Measurements from ENCODE around the gene SGMS1. TPM values are rescaled to one million over a fixed set of nuclear protein-coding genes. Genes with fewer than 3 reads are reported as not detected.

SGMS1 gene
- total RNA-seq, 2 experiments from 2014 or later: 24.8 to 25.2 TPM

DNA sequence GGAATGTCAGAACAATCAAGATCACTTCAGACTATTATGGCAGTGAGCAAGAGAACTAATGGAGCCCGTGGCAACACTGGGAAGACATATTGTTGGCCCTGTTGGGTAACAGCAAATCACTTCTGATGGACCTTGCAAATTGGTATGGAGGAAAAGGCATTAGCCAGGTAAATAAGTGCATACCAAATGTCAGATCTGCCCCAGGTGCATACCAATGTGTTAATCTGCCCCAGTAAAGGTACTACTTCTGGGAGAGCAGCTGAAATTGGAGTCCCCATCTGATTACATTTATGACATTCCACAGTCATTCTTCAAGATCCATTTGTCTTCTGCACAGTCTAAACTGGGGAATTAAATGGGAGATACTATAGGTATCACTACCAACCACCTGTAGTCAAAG lies 3.7 kb upstream of the SGMS1 start:
- POLR2A ChIA-PET: no interaction called here
- intact Hi-C loops (cut with DNase I, micrococcal nuclease): loop anchor here (10.0 kb wide), 5 partner anchors 203 to 1093 kb away; partner anchors contain the start of genes CSTF2T (in 1 of the 2), ERCC6 (in 1 of the 2) and WASHC2A (in 1 of the 2)
- H3K27ac ChIP-seq (ENCODE audit: low read depth in 1 of 2, low read length in 2 of 2): no peak overlapping the region
- CTCF ChIA-PET: no interaction called here
- H3K4me1 ChIP-seq (ENCODE audit: insufficient read depth, low read length): peaks cover 10% of the 10 kb centered on the region
- H3K27me3 ChIP-seq (ENCODE audit: control insufficient read depth in 1 of 2, insufficient read depth in 2 of 2, low read length in 2 of 2): no peaks in the 10 kb centered on the region
- Mint-ChIP-seq H3K4me1 (ENCODE audit: low read depth) (peaks cover 12% of the 10 kb centered on the region), H3K9me3 (no peaks in the 10 kb centered on the region), H3K27ac (no peak overlapping the region), H3K27me3 (no peaks in the 10 kb centered on the region), H3K4me3 (peak overlapping the region; percentile 30), H3K36me3 (ENCODE audit: low read depth) (peaks cover 19% of the 10 kb centered on the region)
- TF ChIP-seq, protein P1, sequence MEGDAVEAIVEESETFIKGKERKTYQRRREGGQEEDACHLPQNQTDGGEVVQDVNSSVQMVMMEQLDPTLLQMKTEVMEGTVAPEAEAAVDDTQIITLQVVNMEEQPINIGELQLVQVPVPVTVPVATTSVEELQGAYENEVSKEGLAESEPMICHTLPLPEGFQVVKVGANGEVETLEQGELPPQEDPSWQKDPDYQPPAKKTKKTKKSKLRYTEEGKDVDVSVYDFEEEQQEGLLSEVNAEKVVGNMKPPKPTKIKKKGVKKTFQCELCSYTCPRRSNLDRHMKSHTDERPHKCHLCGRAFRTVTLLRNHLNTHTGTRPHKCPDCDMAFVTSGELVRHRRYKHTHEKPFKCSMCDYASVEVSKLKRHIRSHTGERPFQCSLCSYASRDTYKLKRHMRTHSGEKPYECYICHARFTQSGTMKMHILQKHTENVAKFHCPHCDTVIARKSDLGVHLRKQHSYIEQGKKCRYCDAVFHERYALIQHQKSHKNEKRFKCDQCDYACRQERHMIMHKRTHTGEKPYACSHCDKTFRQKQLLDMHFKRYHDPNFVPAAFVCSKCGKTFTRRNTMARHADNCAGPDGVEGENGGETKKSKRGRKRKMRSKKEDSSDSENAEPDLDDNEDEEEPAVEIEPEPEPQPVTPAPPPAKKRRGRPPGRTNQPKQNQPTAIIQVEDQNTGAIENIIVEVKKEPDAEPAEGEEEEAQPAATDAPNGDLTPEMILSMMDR (IDR thresholded peaks at IDR 0.05): no peak
- no peaks in the 10 kb centered on the region for H3K36me3 ChIP-seq (ENCODE audit: insufficient read depth, low read length)
- no peak for ATAC-seq (ENCODE audit: poor library complexity)
- DNase-seq: no peak
- no peak overlapping the region for H3K4me3 ChIP-seq (ENCODE audit: low read length)
- H3K9me3 ChIP-seq (ENCODE audit: control insufficient read depth in 1 of 2, insufficient read depth in 1 of 2, low read length in 2 of 2): no peaks in the 10 kb centered on the region

DNA sequence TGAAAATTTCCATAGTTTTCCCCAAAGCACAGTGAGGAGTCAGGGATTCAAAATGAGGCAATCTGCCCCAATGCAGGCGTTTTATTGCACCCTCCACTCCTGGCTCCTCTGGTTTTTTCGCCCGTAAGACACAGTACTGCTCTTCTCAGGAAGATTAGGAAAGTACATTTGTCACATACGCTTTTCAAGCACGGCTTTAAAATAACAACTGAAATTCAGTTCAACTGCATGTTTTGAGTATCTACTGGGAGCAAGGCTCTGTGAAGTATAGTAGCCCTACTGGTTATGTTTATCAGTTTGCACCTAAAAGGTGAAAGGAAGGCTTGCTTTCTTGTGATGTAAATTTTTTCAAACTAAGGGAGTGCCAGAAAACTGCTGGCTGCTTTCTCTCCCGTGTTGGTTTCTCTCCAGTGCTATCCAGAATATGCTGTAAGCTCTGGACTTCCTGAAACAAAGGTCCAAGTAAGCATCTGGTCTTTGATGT lies 1.9 kb upstream of the SGMS1 start:
- TF ChIP-seq, protein P1 (IDR thresholded peaks at IDR 0.05): no peak
- peak overlapping the region; percentile 99 for H3K4me3 Mint-ChIP-seq
- H3K9me3 Mint-ChIP-seq: no peaks in the 10 kb centered on the region
- DNase-seq (peak in 2 of 14 experiments; percentile 11 to 20), ATAC-seq (ENCODE audit: poor library complexity) (no peak)
- no peaks in the 10 kb centered on the region for H3K27me3 Mint-ChIP-seq
- peaks cover 23% of the 10 kb centered on the region for H3K4me1 ChIP-seq (ENCODE audit: insufficient read depth, low read length)
- ChIA-PET POLR2A (interaction anchor here (0.6 to 5.2 kb wide), 4 partner anchors 11 to 142 kb away, joined by 3 to 100 read pairs (median 18); no protein-coding TSS in a partner anchor), CTCF (no interaction called here)
- H3K4me1 Mint-ChIP-seq (ENCODE audit: low read depth): peaks cover 29% of the 10 kb centered on the region
- peaks cover 28% of the 10 kb centered on the region for H3K36me3 Mint-ChIP-seq (ENCODE audit: low read depth)
- peak overlapping the region; percentile 98 for H3K27ac ChIP-seq (ENCODE audit: low read depth in 1 of 2, low read length in 2 of 2)
- H3K9me3 ChIP-seq (ENCODE audit: control insufficient read depth in 1 of 2, insufficient read depth in 1 of 2, low read length in 2 of 2): no peaks in the 10 kb centered on the region
- H3K36me3 ChIP-seq (ENCODE audit: insufficient read depth, low read length): no peaks in the 10 kb centered on the region
- H3K4me3 ChIP-seq (ENCODE audit: low read length): peak overlapping the region; percentile 71
- intact Hi-C loops (cut with DNase I, micrococcal nuclease): loop anchor here (1.0 to 10.0 kb wide), 7 partner anchors 28 to 1091 kb away; partner anchors contain the start of genes CSTF2T (in 1 of the 2), ERCC6 (in 1 of the 2) and WASHC2A (in 1 of the 2)
- H3K27me3 ChIP-seq (ENCODE audit: control insufficient read depth in 1 of 2, insufficient read depth in 2 of 2, low read length in 2 of 2): no peaks in the 10 kb centered on the region
- peak overlapping the region; percentile 97 for H3K27ac Mint-ChIP-seq

DNA sequence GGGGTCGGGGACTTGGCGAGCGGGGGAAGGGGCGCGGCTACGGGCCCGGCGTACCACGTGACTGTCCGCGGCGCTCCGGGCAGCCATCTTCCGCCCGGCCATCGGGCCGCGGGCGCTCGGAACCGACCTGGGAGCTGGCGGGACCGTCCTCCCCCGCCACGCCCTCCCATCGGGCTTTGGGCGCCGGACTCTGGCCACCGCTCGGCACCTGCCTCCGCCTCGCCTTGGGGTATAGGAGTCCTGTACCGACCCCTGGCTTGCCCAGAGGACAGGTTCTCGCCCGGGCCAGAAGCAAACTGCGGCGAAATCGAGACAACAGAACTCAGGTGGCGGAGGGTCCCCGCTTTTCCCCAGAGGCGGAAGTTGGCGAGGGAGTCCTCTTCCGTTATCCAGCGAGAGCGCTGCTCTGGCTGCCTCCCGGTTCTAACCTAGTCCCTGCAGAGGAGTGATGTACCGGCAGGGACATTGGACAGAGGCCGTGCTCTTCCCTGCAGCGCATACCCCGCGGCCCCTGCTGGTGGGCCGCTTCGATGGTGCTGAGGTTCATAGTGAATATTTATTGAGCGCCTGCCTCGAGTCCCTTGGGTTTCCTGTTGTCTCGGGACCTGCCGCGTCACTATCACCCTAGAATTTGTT lies 1.2 kb upstream of the SGMS1 start:
- Mint-ChIP-seq H3K27ac (peak overlapping the region; percentile 97), H3K4me3 (peak overlapping the region; percentile 99), H3K9me3 (no peaks in the 10 kb centered on the region), H3K4me1 (ENCODE audit: low read depth) (peaks cover 36% of the 10 kb centered on the region), H3K36me3 (ENCODE audit: low read depth) (peaks cover 28% of the 10 kb centered on the region), H3K27me3 (no peaks in the 10 kb centered on the region)
- Histone ChIP-seq H3K27me3 (ENCODE audit: control insufficient read depth in 1 of 2, insufficient read depth in 2 of 2, low read length in 2 of 2) (no peaks in the 10 kb centered on the region), H3K27ac (ENCODE audit: low read depth in 1 of 2, low read length in 2 of 2) (peak overlapping the region; percentile 98), H3K36me3 (ENCODE audit: insufficient read depth, low read length) (no peaks in the 10 kb centered on the region), H3K9me3 (ENCODE audit: control insufficient read depth in 1 of 2, insufficient read depth in 1 of 2, low read length in 2 of 2) (no peaks in the 10 kb centered on the region), H3K4me3 (ENCODE audit: low read length) (peak overlapping the region; percentile 71), H3K4me1 (ENCODE audit: insufficient read depth, low read length) (peaks cover 30% of the 10 kb centered on the region)
- intact Hi-C loops (cut with DNase I, micrococcal nuclease): loop anchor here (1.0 to 10.0 kb wide), 8 partner anchors 28 to 1090 kb away; partner anchors contain the start of genes CSTF2T (in 1 of the 2), ERCC6 (in 1 of the 2) and WASHC2A (in 1 of the 2)
- ATAC-seq (ENCODE audit: poor library complexity) (peak; percentile 24), DNase-seq (peak; percentile 35 to 88 (median 54))
- TF ChIP-seq, protein P1 (IDR thresholded peaks at IDR 0.05): peak; percentile 52
- ChIA-PET CTCF (interaction anchor here (0.6 kb wide), 1 partner anchor 209 kb away, joined by 4 read pairs; no protein-coding TSS in a partner anchor), POLR2A (interaction anchor here (0.6 to 5.2 kb wide), 19 partner anchors 10 to 1086 kb away, joined by 3 to 100 read pairs (median 5); partner anchors contain the start of genes ASAH2B, CSTF2T, ERCC6 and PARG)

Data from CD4-positive, alpha-beta T cell (primary cell).